GM21367 (cell line): Measurements from ENCODE around the gene KRTAP27-1.

ENCODE experiments used
- ATAC-seq: cut with Tn5 transposase; IDR thresholded peaks from one replicate; pipeline ENCODE4 v1.9.1; 2021; ENCODE audit not compliant: unreplicated experiment

The KRTAP27-1 gene

DNA sequence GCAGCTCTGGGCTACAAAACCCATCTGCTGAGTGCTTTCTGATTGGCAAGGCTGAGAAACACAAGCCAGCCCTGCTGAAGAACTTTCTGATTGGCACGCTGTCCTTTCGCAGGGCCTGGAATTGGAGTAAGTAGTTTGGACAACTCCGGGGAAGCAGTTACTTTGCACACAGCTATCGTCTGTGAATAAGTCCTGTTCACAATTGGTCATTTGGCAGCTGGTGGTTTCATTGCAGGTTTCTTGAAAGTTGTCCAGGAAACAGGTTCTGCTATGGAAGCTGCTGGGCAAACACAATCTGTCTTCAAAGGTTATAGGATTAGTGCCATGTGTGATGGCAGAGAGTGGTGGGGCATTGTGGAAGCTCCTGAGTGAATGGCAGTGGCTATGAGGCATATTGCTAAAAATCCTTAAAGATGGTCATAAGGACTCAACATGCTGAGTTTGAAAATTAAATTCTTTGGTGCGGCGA is at the start of gene KRTAP27-1:
KRTAP27-1 (minus strand) TSS at position 419 of the 469 bp plus-strand sequence; CDS start at position 393, 26 bp downstream.
- ATAC-seq, result no peak

- no peak for ATAC-seq
These were observed 44.7 kb upstream of the KRTAP27-1 start for GRCh38 chr21:30382201-30382600.

GRCh38 chr21:30372139-30372770 is 34.8 kb upstream of the KRTAP27-1 start, which contains the start of gene KRTAP13-2:
Gene KRTAP13-2, minus strand, starts transcription at chr21:30372271. Its CDS starts 58 bp downstream, at chr21:30372213.
- no peak for ATAC-seq

GRCh38 chr21:30355906-30356305 is 18.4 kb upstream of the KRTAP27-1 start:
- no peak for ATAC-seq

DNA sequence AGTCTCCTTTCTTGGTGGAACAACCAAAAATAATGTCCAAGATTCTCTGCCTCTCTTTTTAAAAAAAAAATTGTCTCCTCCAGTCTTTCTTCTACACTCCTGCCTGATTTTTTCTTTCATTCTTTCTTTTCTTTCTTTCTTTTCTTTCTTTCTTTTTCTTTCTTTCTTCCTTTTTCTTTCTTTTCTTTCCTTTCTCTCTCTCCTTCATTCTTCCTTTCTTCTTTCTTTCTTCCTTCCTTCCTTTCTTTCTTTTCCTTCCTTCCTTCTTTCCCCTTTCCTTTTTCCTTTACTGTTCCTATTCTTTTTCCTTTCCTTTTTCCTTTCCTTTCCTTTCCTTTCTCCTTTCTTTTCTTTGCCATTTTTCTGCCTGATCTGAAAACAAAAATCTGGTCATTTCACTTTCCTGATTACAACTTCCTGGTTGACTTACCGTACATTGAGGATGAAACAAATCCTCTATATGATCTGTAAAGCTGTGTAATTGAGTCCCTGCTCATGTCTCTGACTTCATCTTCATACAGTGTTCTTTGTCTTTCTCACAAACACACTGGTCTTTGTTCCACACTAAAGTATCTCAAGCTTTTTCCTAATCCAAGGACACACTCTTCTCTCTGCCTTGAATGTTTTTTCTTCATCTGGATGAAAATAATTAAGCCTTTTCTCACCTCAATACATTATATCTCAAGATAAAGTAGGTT is 17.0 kb upstream of the KRTAP27-1 start:
- ATAC-seq, result no peak

DNA sequence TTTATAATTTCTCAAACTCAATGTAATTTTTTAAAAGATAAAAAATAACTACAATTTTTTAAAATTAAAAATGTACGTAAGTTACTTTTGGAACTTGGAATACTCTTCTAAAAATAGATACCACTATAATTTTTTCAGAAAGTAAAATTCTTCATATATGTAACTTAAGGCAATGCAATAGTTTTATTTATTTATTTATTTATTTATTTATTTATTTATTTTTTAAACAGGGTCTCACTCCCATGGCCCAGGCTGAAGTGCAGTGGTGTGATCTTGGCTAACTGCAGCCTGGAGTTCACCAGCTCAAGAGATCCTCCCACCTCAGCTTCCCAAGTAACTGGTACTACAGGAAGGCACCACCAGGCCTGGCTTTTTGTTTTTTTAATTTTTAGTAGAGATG is 14.0 kb upstream of the KRTAP27-1 start:
- ATAC-seq, result no peak

GRCh38 chr21:30349572-30349971 is 12.1 kb upstream of the KRTAP27-1 start:
- ATAC-seq, result no peak

GRCh38 chr21:30348506-30348905 is 11.0 kb upstream of the KRTAP27-1 start, which contains the start of gene KRTAP23-1:
Gene KRTAP23-1, minus strand, starts transcription at chr21:30348606. Its CDS starts 0 bp downstream, at chr21:30348606.
- ATAC-seq, result no peak

DNA sequence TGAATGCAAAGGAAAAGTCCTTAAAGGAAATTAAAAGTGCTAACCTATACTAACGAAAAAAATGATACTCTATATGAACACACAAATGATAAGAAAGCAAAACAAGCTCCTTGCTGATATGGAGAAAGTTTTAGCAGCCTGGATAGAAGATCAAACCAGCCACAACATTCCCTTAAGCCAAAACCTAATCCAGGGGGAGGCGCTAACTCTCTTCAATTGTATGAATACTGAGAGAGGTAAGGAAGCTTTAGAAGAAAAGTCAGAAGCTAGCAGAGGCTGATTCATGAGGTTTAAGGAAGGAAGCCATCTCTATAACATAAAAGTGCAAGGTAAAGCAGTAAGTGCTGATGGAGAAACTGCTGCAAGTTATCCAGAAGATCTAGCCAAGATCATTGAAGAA is 7.5 kb upstream of the KRTAP27-1 start:
- no peak for ATAC-seq

DNA sequence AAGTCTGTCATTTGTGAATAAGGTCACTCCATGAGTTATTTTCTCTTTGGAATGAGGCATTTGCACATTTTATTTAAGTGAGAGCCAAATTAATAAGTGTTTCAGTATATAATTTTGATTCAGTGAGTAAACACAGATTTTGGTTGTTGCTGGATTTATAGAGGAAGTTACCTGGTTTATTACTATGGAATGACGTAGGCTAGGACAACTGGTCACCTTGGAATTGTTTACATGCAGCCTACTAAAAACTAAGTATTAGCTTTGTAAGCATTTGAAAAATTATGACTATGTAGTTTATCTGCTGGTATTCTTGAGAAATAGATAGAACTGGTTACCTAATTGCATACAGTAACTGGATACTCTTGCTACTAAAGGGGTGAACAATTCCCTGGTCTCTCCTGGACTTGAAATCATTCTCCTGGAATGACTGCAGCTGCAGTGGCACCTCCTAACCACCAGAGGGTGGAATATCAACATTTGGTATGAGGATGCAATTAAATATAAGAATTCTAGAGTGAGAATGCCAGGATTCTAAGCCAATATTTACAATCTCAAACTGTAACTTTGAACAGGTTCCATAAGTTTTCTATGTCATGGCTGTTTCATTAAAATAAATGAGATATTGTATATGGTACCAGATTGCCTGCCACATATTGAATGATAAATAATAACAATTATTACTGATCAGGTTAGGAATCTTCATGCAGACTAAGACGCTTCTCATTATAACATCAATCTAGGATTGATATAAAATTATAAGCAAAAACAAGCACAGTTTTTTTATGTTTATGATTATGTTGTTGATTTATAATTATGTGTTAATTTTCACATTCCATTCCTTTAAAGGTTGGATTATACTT is 3.5 kb upstream of the KRTAP27-1 start:
- no peak for ATAC-seq

- no peak for ATAC-seq
These were observed 1.2 kb upstream of the KRTAP27-1 start for GRCh38 chr21:30338717-30339116.

- no peak for ATAC-seq
These were observed 278 bp upstream of the KRTAP27-1 start for GRCh38 chr21:30337772-30338171.

DNA sequence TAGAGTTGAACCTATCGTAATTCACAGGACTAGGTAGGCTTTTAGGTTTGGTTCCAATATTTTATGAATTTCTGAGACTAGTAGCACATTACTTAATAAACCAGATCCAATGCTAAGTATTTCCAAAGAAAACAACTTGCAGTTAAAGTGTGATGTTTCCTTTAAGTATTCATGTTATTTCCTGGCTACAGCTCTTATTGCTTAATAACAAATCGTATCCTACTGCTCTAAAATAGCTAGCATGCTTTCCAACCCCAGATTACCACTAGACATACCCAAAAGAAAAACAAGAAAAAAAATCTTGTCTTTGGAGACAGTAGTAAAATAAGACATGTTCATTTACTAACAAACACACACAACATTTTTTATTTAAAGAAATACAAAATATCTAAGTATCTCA is 898 bp downstream of the KRTAP27-1 start:
- ATAC-seq, result no peak

DNA sequence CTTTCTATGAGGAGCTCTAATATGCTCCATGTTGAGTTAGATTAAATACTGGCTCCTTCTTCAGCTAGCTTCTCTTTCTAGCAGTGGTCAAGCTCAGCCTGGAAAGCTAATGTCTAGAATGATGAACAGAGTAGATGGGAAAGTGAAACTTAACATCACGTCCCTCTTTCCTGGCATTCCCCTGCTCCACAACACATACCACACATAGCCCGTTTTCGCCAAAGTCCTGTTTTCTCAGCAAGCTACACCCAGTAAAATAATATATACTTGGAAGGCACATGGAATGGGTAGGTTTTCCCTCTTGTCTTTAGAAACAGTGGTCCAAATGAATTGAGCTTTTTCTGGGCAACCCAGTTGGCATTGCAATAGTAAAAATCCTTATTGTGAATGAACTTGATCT is 3.8 kb downstream of the KRTAP27-1 start:
- no peak for ATAC-seq

DNA sequence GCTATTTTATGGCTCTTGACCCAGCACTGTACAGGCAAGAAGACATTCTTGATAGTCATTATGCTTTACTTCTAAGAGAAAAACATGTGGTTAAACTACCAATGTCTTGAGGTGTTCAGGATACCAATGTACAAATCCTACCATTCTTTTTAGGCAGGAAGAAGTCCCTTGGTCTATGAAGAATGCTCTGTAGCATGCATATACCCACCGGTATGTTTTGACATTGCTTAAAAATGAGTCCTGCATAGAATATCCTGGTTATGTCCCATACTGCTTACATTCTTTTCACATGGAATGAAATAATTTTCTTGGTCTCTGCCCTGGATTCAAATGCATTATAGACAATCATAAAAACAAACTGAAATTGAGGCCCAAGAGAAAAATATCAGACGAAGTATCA is 4.8 kb downstream of the KRTAP27-1 start:
- no peak for ATAC-seq

GRCh38 chr21:30329203-30329875 is 8.2 kb downstream of the KRTAP27-1 start:
- no peak for ATAC-seq

DNA sequence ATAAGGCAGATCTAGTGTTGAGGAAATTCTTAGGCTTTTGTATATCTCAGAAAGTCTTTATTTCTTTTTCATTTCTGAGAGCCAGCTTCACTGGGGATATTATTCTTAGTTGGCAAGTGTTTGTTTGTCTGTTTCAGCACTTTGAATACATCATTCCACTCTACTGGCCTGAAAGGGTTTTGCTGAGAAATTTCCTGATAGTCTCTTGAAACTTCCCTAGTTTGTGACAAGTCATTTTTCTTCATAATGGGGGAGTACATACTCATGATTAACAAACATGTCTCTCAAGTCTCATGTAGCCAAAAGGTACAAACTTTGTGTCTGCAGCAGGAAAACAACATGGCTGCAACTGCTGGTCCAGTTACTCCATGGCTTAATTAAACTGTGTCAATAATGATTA is 11.1 kb downstream of the KRTAP27-1 start:
- no peak for ATAC-seq

DNA sequence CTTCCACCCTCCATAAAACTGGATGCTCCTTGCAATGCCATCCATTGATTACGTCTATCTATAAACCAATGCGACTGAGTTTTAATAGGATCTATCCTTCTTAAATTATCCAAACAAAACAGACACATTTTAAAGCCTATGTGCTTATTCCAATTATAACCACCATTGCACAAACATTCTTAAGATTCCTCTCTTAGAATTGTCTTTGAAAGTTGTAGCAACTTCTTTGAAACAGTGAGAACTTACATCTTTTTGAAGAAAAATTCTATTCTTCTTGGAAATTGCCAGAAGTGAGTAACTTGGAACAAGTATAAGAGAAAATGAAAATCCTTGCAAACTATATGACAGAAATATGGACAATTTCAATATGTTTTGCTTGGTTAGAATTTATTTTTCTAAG is 17.3 kb downstream of the KRTAP27-1 start, which contains the start of gene KRTAP26-1:
KRTAP26-1 (minus strand) TSS at position 101 of the 400 bp plus-strand sequence. CDS start 280 bp downstream, outside the sequence.
- ATAC-seq, result no peak

DNA sequence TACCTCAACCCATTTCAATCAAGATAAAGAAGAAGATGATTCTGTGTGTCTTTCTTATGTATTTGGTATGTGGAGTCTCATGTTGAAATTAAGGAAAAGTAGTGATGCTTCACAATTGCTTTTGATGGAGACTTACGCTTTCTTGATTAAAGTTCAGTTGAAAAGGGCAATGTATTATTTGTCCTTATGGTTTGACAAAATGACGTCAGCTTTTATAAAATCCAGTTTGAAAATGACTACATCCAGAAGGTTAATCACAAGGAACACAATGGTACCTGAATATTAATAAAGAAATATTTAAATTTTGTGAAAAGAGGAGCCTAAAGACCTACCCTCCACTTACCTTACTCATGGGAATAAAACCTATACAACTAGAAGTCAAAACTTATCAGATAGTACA is 21.8 kb downstream of the KRTAP27-1 start:
- no peak for ATAC-seq

- ATAC-seq, result no peak
These were observed 30.6 kb downstream of the KRTAP27-1 start for GRCh38 chr21:30306884-30307283.

DNA sequence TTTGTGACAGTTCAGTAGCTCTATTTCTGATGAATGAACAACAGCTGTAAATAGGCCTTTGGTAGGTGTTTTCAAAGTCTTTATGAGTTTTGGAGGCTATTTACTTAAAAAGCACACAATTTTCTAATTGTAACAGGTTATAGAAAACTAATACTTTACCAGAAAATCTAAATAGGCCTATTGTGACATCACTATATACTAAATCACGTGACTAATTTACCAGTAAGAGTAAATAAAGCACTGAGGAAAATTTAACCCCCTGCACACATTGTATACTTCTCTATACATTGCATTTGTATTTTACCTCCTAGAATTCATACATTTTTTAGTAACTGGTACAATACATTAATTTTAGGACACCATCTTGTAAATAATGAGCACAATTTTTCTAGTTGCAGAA is 32.4 kb downstream of the KRTAP27-1 start:
- ATAC-seq, result no peak
